ENCODE measurements around the gene HSPA2. TPM values are rescaled to one million over a fixed set of nuclear protein-coding genes. Genes with fewer than 3 reads are reported as not detected.

Gene HSPA2
- total RNA-seq, 1 experiment from 2014 or later: 8.7 TPM

- ChIA-PET CTCF (no interaction called here), POLR2A (no interaction called here)
- H3K27ac Mint-ChIP-seq (ENCODE audit: unreplicated experiment): no peak overlapping the region
- DNase-seq: no peak
- intact Hi-C loops (cut with micrococcal nuclease; ENCODE audit: unreplicated experiment): no loop called here
- peaks cover 15% of the 10 kb centered on the region for H3K36me3 Mint-ChIP-seq (ENCODE audit: insufficient read depth, unreplicated experiment)
- Histone ChIP-seq H3K4me1 (no peaks in the 10 kb centered on the region), H3K27me3 (replicated peaks; ENCODE audit: control insufficient read depth, insufficient read depth, low read length) (no peaks in the 10 kb centered on the region), H3K36me3 (ENCODE audit: control insufficient read depth, insufficient read depth, low read length) (no peaks in the 10 kb centered on the region), H3K9me3 (no peaks in the 10 kb centered on the region), H3K4me3 (ENCODE audit: low read depth, low read length) (no peak overlapping the region)
- H3K4me1 Mint-ChIP-seq (ENCODE audit: low read depth, unreplicated experiment): peaks cover 6% of the 10 kb centered on the region
- TF ChIP-seq, protein P1, sequence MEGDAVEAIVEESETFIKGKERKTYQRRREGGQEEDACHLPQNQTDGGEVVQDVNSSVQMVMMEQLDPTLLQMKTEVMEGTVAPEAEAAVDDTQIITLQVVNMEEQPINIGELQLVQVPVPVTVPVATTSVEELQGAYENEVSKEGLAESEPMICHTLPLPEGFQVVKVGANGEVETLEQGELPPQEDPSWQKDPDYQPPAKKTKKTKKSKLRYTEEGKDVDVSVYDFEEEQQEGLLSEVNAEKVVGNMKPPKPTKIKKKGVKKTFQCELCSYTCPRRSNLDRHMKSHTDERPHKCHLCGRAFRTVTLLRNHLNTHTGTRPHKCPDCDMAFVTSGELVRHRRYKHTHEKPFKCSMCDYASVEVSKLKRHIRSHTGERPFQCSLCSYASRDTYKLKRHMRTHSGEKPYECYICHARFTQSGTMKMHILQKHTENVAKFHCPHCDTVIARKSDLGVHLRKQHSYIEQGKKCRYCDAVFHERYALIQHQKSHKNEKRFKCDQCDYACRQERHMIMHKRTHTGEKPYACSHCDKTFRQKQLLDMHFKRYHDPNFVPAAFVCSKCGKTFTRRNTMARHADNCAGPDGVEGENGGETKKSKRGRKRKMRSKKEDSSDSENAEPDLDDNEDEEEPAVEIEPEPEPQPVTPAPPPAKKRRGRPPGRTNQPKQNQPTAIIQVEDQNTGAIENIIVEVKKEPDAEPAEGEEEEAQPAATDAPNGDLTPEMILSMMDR (IDR thresholded peaks at IDR 0.05; ENCODE audit: insufficient read depth in 1 of 2, low read depth in 1 of 2, low read length in 1 of 2, severe bottlenecking in 1 of 2, unreplicated experiment in 1 of 2): no peak
- no peaks in the 10 kb centered on the region for H3K9me3 Mint-ChIP-seq (ENCODE audit: unreplicated experiment)
- BruUV-seq (replicated peaks): no TSS peak
- H3K27me3 Mint-ChIP-seq (ENCODE audit: insufficient read depth, unreplicated experiment): no peaks in the 10 kb centered on the region
- no peak overlapping the region for H3K4me3 Mint-ChIP-seq (ENCODE audit: unreplicated experiment)
These were observed 45.3 kb upstream of the HSPA2 start for GRCh38 chr14:64495252-64495651.

GRCh38 chr14:64496764-64497163, 43.8 kb upstream of the HSPA2 start:
- no peak for DNase-seq
- Histone ChIP-seq H3K4me3 (ENCODE audit: low read depth, low read length) (no peak overlapping the region), H3K9me3 (no peaks in the 10 kb centered on the region), H3K4me1 (peaks cover 8% of the 10 kb centered on the region), H3K27me3 (replicated peaks; ENCODE audit: control insufficient read depth, insufficient read depth, low read length) (no peaks in the 10 kb centered on the region), H3K36me3 (ENCODE audit: control insufficient read depth, insufficient read depth, low read length) (no peaks in the 10 kb centered on the region)
- Mint-ChIP-seq H3K36me3 (ENCODE audit: insufficient read depth, unreplicated experiment) (peaks cover 10% of the 10 kb centered on the region), H3K27ac (ENCODE audit: unreplicated experiment) (no peak overlapping the region), H3K4me1 (ENCODE audit: low read depth, unreplicated experiment) (peaks cover 6% of the 10 kb centered on the region), H3K27me3 (ENCODE audit: insufficient read depth, unreplicated experiment) (no peaks in the 10 kb centered on the region), H3K4me3 (ENCODE audit: unreplicated experiment) (no peak overlapping the region), H3K9me3 (ENCODE audit: unreplicated experiment) (no peaks in the 10 kb centered on the region)
- intact Hi-C loops (cut with micrococcal nuclease; ENCODE audit: unreplicated experiment): no loop called here
- ChIA-PET POLR2A (interaction anchor here (0.6 kb wide), 1 partner anchor 12 kb away, joined by 3 read pairs; no protein-coding TSS in a partner anchor), CTCF (no interaction called here)
- BruUV-seq (replicated peaks): no TSS peak
- TF ChIP-seq, protein P1 (IDR thresholded peaks at IDR 0.05; ENCODE audit: insufficient read depth in 1 of 2, low read depth in 1 of 2, low read length in 1 of 2, severe bottlenecking in 1 of 2, unreplicated experiment in 1 of 2): no peak

DNA sequence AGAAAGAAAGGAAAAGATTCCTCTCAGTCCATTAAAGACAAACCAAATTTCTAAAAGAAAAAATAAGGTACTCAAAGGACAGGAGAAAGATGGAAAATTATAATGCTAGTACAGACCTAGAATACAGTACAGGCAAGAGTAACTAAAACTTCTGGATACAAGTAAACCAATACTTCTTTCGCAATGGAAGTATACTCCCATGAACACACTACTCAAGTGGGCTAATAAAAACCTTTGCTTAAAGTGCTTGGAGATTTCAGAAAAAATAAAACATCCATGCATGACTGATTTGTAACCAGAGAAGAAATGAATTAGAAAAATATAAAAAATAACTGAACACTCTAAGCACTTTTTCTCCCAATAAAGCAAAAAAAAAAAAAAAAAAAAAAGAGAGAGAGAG, 40.5 kb upstream of the HSPA2 start:
- ChIA-PET CTCF (no interaction called here), POLR2A (no interaction called here)
- TF ChIP-seq, protein P1 (IDR thresholded peaks at IDR 0.05; ENCODE audit: insufficient read depth in 1 of 2, low read depth in 1 of 2, low read length in 1 of 2, severe bottlenecking in 1 of 2, unreplicated experiment in 1 of 2): no peak
- Mint-ChIP-seq H3K9me3 (ENCODE audit: unreplicated experiment) (no peaks in the 10 kb centered on the region), H3K4me1 (ENCODE audit: low read depth, unreplicated experiment) (peaks cover 6% of the 10 kb centered on the region), H3K27me3 (ENCODE audit: insufficient read depth, unreplicated experiment) (no peaks in the 10 kb centered on the region), H3K27ac (ENCODE audit: unreplicated experiment) (no peak overlapping the region), H3K4me3 (ENCODE audit: unreplicated experiment) (no peak overlapping the region), H3K36me3 (ENCODE audit: insufficient read depth, unreplicated experiment) (peaks cover 34% of the 10 kb centered on the region)
- H3K4me1 ChIP-seq: peaks cover 18% of the 10 kb centered on the region
- DNase-seq: no peak
- H3K4me3 ChIP-seq (ENCODE audit: low read depth, low read length): no peak overlapping the region
- no peaks in the 10 kb centered on the region for H3K27me3 ChIP-seq (replicated peaks; ENCODE audit: control insufficient read depth, insufficient read depth, low read length)
- intact Hi-C loops (cut with micrococcal nuclease; ENCODE audit: unreplicated experiment): loop anchor here (5.0 to 10.0 kb wide), 3 partner anchors 113 to 395 kb away; partner anchors contain the start of gene MTHFD1
- H3K9me3 ChIP-seq: no peaks in the 10 kb centered on the region
- no TSS peak for BruUV-seq (replicated peaks)
- H3K36me3 ChIP-seq (ENCODE audit: control insufficient read depth, insufficient read depth, low read length): no peaks in the 10 kb centered on the region
